Epithelial cell of esophagus (primary cell): ENCODE measurements around the gene LSAMP.

Experiments used
- DNase-seq: peaks from one replicate; pipeline ENCODE4 v3.0.0; 2010; ENCODE audit warnings: low read depth
- H3K4me3 ChIP-seq: 2 replicates; pipeline ENCODE4 v1.5.1; 2011; ENCODE audit warnings: mild to moderate bottlenecking, low read length, control low read depth
- CTCF ChIP-seq: IDR thresholded peaks from 2 replicates; pipeline ENCODE4 v1.5.1; 2011; ENCODE audit warnings: low read depth, mild to moderate bottlenecking, low read length, control low read depth, inconsistent platforms; ENCODE audit not compliant: insufficient read depth; ENCODE audit errors: missing control alignments

Gene LSAMP

GRCh38 chr3:116285781-116286421, 159.4 kb downstream of the LSAMP start:
- no peak for DNase-seq
- TF ChIP-seq CTCF = no peak

GRCh38 chr3:116281313-116282143, 163.8 kb downstream of the LSAMP start:
- TF ChIP-seq CTCF = no peak
- no peak for DNase-seq
- H3K4me3 ChIP-seq = no peak overlapping the region

More at GRCh38 chr3:116285781-116286421, 159.4 kb downstream of the LSAMP start:
- H3K4me3 ChIP-seq = no peak overlapping the region

- no peak for TF ChIP-seq CTCF
- H3K4me3 ChIP-seq = no peak overlapping the region
- DNase-seq = no peak
These were observed 165.1 kb downstream of the LSAMP start for GRCh38 chr3:116280130-116280740.

- no peak overlapping the region for H3K4me3 ChIP-seq
- no peak for DNase-seq
- TF ChIP-seq CTCF = no peak
These were observed 168.6 kb downstream of the LSAMP start for GRCh38 chr3:116276675-116277074.

GRCh38 chr3:116270056-116270455, 175.2 kb downstream of the LSAMP start:
- TF ChIP-seq CTCF = no peak
- H3K4me3 ChIP-seq = no peak overlapping the region
- DNase-seq = no peak

- DNase-seq = no peak
These were observed 178.2 kb downstream of the LSAMP start for GRCh38 chr3:116267116-116267515.

More at GRCh38 chr3:116267116-116267515, 178.2 kb downstream of the LSAMP start:
- no peak overlapping the region for H3K4me3 ChIP-seq
- TF ChIP-seq CTCF = no peak
